A549 (cell line): ENCODE data around the gene CFAP61.

Experiments
- CBX2 ChIP-seq: fragments of 200-600 bp; sonication (generic); IDR thresholded peaks from 2 replicates; pipeline ENCODE4 v1.6.1; 2016; ENCODE audit warnings: low read depth, mild to moderate bottlenecking, borderline replicate concordance
- CEBPB ChIP-seq, 2 experiments: fragments of >200 bp in 1 of 2; sonication (Bioruptor Twin) in 1 of 2; formaldehyde crosslinking in 1 of 2; IDR thresholded peaks; 2 replicates each; pipeline ENCODE4 v1.6.1; 2012 to 2016
- EP300 ChIP-seq, 2 experiments: fragments of >200 bp; sonication (Bioruptor Twin); formaldehyde crosslinking; IDR thresholded peaks; 2 replicates in 1 of 2; 3 replicates in 1 of 2; pipeline ENCODE4 v1.6.1; 2016 to 2017
- ESRRA ChIP-seq: fragments of 150-350 bp; IDR thresholded peaks from 2 replicates; pipeline ENCODE4 v1.6.1; 2014; ENCODE audit warnings: mild to moderate bottlenecking, low read length, borderline replicate concordance
- JUN ChIP-seq, 2 experiments: fragments of >200 bp; sonication (Bioruptor Twin); formaldehyde crosslinking; IDR thresholded peaks; 2 replicates in 1 of 2; 3 replicates in 1 of 2; pipeline ENCODE4 v1.6.1; 2016 to 2017
- NPAS2 ChIP-seq: fragments of 250-450 bp; sonication (Bioruptor Pico); IDR thresholded peaks from 2 replicates; pipeline ENCODE4 v1.8.0; 2022; ENCODE audit warnings: mild to moderate bottlenecking, moderate library complexity, borderline replicate concordance
- RFX5 ChIP-seq: fragments of 450-650 bp; IDR thresholded peaks from 2 replicates; pipeline ENCODE4 v1.7.1; 2014; ENCODE audit warnings: antibody characterized with exemption, mild to moderate bottlenecking, moderate library complexity
- ZNF302 ChIP-seq: fragments of 250-450 bp; sonication (Bioruptor Pico); IDR thresholded peaks from 2 replicates; pipeline ENCODE4 v1.9.0; 2021; ENCODE audit warnings: inconsistent platforms, mild to moderate bottlenecking, moderate library complexity
- TF ChIP-seq, protein P1 (sequence below): fragments of 200-600 bp; sonication (generic); IDR thresholded peaks from 2 replicates; pipeline ENCODE4 v1.6.1; 2016; ENCODE audit warnings: antibody characterized with exemption, mild to moderate bottlenecking, moderate library complexity
- TF ChIP-seq, protein P2 (sequence below): fragments of >200 bp; sonication (Bioruptor Twin); formaldehyde crosslinking; IDR thresholded peaks from 3 replicates; pipeline ENCODE4 v1.5.1; 2016

DNA sequence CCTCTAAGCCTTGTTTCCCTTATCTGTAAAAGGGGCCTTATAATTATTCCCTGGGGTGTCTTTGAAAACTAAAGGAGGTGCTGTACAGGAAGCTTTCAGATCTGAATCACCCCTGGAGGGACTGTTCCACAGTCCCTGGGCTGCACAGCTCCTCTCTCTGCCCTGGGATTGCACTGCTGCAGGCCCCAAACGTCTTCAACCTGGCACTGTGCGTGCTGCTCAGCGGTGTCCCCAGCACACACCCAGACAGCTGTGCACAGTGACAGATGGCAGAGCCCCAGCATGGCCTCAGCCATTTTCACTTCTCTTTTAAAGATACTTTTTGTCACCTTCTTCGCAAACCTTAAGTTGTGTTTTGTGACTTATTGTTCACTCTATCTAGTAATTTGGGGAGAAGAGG lies 264.9 kb downstream of the CFAP61 start:
- TF ChIP-seq RFX5 = no peak
- TF ChIP-seq, protein P1, sequence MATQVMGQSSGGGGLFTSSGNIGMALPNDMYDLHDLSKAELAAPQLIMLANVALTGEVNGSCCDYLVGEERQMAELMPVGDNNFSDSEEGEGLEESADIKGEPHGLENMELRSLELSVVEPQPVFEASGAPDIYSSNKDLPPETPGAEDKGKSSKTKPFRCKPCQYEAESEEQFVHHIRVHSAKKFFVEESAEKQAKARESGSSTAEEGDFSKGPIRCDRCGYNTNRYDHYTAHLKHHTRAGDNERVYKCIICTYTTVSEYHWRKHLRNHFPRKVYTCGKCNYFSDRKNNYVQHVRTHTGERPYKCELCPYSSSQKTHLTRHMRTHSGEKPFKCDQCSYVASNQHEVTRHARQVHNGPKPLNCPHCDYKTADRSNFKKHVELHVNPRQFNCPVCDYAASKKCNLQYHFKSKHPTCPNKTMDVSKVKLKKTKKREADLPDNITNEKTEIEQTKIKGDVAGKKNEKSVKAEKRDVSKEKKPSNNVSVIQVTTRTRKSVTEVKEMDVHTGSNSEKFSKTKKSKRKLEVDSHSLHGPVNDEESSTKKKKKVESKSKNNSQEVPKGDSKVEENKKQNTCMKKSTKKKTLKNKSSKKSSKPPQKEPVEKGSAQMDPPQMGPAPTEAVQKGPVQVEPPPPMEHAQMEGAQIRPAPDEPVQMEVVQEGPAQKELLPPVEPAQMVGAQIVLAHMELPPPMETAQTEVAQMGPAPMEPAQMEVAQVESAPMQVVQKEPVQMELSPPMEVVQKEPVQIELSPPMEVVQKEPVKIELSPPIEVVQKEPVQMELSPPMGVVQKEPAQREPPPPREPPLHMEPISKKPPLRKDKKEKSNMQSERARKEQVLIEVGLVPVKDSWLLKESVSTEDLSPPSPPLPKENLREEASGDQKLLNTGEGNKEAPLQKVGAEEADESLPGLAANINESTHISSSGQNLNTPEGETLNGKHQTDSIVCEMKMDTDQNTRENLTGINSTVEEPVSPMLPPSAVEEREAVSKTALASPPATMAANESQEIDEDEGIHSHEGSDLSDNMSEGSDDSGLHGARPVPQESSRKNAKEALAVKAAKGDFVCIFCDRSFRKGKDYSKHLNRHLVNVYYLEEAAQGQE = no peak
- TF ChIP-seq, protein P2, sequence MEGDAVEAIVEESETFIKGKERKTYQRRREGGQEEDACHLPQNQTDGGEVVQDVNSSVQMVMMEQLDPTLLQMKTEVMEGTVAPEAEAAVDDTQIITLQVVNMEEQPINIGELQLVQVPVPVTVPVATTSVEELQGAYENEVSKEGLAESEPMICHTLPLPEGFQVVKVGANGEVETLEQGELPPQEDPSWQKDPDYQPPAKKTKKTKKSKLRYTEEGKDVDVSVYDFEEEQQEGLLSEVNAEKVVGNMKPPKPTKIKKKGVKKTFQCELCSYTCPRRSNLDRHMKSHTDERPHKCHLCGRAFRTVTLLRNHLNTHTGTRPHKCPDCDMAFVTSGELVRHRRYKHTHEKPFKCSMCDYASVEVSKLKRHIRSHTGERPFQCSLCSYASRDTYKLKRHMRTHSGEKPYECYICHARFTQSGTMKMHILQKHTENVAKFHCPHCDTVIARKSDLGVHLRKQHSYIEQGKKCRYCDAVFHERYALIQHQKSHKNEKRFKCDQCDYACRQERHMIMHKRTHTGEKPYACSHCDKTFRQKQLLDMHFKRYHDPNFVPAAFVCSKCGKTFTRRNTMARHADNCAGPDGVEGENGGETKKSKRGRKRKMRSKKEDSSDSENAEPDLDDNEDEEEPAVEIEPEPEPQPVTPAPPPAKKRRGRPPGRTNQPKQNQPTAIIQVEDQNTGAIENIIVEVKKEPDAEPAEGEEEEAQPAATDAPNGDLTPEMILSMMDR = no peak
- TF ChIP-seq NPAS2 (CRISPR knock-in tag) = no peak
- no peak for TF ChIP-seq ESRRA
- no peak for TF ChIP-seq CBX2
- no peak for TF ChIP-seq ZNF302 (CRISPR knock-in tag)
- TF ChIP-seq JUN (IDR thresholded peaks at IDR 0.05) = no peak
- TF ChIP-seq EP300 (IDR thresholded peaks at IDR 0.05) = no peak
- TF ChIP-seq CEBPB (IDR thresholded peaks at IDR 0.05) = no peak
